Measurements from ENCODE around the gene SQOR. TPM values are rescaled to one million over a fixed set of nuclear protein-coding genes. Genes with fewer than 3 reads are reported as not detected.

Gene SQOR
- total RNA-seq, 1 experiment from 2014 or later = 76.1 TPM

DNA sequence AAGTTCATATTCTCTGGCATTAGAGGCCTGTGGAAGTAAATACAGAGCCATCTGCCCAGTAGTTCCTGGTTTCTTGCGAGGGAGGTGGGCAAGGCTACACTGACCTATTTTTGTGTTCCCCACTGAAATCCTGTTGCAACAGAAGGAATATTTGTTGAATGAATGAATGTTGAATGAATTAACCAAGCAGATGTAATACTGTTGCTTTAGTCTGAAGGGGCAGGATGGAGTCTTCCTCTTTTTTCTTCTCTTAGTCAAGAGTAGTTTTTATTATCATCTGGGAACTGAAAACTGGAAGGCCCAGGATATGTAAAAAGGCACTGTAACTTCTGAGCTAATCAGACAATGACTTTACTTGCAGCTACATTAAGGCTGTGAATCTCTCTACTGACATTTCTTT is 30.5 kb upstream of the SQOR start:
- DNase-seq = no peak
- Mint-ChIP-seq H3K27ac (ENCODE audit: unreplicated experiment) (no peak overlapping the region), H3K9me3 (ENCODE audit: low read depth, unreplicated experiment) (no peaks in the 10 kb centered on the region), H3K27me3 (ENCODE audit: unreplicated experiment) (no peaks in the 10 kb centered on the region), H3K4me1 (ENCODE audit: low read depth, unreplicated experiment) (no peaks in the 10 kb centered on the region), H3K4me3 (ENCODE audit: low read depth, unreplicated experiment) (no peak overlapping the region), H3K36me3 (ENCODE audit: insufficient read depth, unreplicated experiment) (peaks cover 6% of the 10 kb centered on the region)
- no TSS peak for BruUV-seq (replicated peaks)
- TF ChIP-seq, protein P1, sequence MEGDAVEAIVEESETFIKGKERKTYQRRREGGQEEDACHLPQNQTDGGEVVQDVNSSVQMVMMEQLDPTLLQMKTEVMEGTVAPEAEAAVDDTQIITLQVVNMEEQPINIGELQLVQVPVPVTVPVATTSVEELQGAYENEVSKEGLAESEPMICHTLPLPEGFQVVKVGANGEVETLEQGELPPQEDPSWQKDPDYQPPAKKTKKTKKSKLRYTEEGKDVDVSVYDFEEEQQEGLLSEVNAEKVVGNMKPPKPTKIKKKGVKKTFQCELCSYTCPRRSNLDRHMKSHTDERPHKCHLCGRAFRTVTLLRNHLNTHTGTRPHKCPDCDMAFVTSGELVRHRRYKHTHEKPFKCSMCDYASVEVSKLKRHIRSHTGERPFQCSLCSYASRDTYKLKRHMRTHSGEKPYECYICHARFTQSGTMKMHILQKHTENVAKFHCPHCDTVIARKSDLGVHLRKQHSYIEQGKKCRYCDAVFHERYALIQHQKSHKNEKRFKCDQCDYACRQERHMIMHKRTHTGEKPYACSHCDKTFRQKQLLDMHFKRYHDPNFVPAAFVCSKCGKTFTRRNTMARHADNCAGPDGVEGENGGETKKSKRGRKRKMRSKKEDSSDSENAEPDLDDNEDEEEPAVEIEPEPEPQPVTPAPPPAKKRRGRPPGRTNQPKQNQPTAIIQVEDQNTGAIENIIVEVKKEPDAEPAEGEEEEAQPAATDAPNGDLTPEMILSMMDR (IDR thresholded peaks at IDR 0.05; ENCODE audit: unreplicated experiment) = no peak
- CTCF ChIA-PET = no interaction called here
- intact Hi-C loops (cut with micrococcal nuclease; ENCODE audit: unreplicated experiment) = no loop called here

DNA sequence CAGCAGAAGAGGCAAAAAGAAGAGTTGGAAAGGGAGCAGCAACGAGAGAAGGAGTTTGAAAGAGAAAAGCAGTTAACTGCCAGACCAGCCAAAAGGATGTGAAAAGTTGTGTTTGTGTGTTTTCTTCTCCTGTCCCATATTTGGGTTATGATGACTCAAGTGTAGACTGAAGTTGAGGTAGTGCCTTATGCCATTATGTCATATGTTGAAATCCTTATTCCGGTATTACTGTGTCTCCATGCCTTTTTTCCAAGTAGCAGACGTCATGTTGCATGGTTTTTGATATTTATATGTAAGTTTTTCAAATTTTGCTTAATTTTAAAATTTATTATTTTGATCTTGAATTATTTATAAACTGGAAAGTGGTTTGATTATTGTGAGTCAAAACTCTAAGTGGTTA is 28.4 kb upstream of the SQOR start:
- Mint-ChIP-seq H3K36me3 (ENCODE audit: insufficient read depth, unreplicated experiment) (peaks cover 6% of the 10 kb centered on the region), H3K9me3 (ENCODE audit: low read depth, unreplicated experiment) (no peaks in the 10 kb centered on the region), H3K27ac (ENCODE audit: unreplicated experiment) (no peak overlapping the region), H3K27me3 (ENCODE audit: unreplicated experiment) (no peaks in the 10 kb centered on the region), H3K4me3 (ENCODE audit: low read depth, unreplicated experiment) (no peak overlapping the region), H3K4me1 (ENCODE audit: low read depth, unreplicated experiment) (no peaks in the 10 kb centered on the region)
- TF ChIP-seq, protein P1 (IDR thresholded peaks at IDR 0.05; ENCODE audit: unreplicated experiment) = no peak
- BruUV-seq (replicated peaks) = no TSS peak
- intact Hi-C loops (cut with micrococcal nuclease; ENCODE audit: unreplicated experiment) = no loop called here
- DNase-seq = no peak
- CTCF ChIA-PET = no interaction called here

DNA sequence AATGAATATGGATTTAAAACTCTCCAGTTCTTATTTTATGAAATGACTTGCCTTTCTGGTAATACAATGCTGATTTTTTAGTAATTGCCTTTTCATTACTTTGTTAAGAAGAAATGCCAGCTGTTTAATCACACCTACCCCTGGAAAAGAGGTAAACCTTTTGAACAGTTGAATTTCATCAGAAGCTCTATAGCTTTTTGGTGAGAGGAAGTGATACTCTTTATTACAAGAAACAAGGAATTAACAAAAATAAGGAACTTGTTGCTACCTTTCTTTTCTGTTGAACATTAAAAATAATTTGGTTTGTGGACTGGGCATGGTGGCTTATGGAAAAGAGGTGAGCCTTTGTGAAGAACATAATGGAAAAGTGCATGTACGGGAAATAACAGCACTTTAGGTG is 28.0 kb upstream of the SQOR start:
- no TSS peak for BruUV-seq (replicated peaks)
- H3K27ac Mint-ChIP-seq (ENCODE audit: unreplicated experiment) = no peak overlapping the region
- no peak overlapping the region for H3K4me3 Mint-ChIP-seq (ENCODE audit: low read depth, unreplicated experiment)
- H3K36me3 Mint-ChIP-seq (ENCODE audit: insufficient read depth, unreplicated experiment) = peaks cover 6% of the 10 kb centered on the region
- no peaks in the 10 kb centered on the region for H3K9me3 Mint-ChIP-seq (ENCODE audit: low read depth, unreplicated experiment)
- no peak for DNase-seq
- H3K27me3 Mint-ChIP-seq (ENCODE audit: unreplicated experiment) = no peaks in the 10 kb centered on the region
- intact Hi-C loops (cut with micrococcal nuclease; ENCODE audit: unreplicated experiment) = no loop called here
- CTCF ChIA-PET = no interaction called here
- no peaks in the 10 kb centered on the region for H3K4me1 Mint-ChIP-seq (ENCODE audit: low read depth, unreplicated experiment)
- TF ChIP-seq, protein P1 (IDR thresholded peaks at IDR 0.05; ENCODE audit: unreplicated experiment) = no peak

DNA sequence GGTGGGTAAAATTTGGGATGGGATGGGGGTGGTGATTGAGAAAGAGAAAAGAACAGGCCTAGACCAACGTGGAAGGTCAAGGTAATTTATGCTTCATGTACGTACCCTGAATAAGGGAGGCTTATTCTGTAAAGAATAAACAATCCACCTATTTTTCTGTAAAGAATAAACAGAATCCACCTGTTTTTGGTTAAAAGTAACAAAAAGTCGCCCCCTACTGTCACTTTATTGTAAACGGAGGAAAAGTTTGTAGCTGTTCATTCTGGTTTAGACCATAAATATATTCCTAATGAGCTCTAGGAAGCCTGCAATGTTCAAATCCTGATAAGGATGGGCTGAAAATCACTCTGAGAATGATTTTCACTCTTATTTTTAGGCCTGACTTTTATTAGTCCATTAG is 23.5 kb upstream of the SQOR start:
- H3K4me1 Mint-ChIP-seq (ENCODE audit: low read depth, unreplicated experiment) = no peaks in the 10 kb centered on the region

More for the DNA sequence above, 23.5 kb upstream of the SQOR start:
- TF ChIP-seq, protein P1 (IDR thresholded peaks at IDR 0.05; ENCODE audit: unreplicated experiment) = no peak
- CTCF ChIA-PET = interaction anchor here (0.6 to 1.0 kb wide), 4 partner anchors 24 to 169 kb away, joined by 3 to 5 read pairs (median 4); partner anchors contain the start of gene BLOC1S6
- no peaks in the 10 kb centered on the region for H3K9me3 Mint-ChIP-seq (ENCODE audit: low read depth, unreplicated experiment)
- no peak overlapping the region for H3K27ac Mint-ChIP-seq (ENCODE audit: unreplicated experiment)
- H3K27me3 Mint-ChIP-seq (ENCODE audit: unreplicated experiment) = no peaks in the 10 kb centered on the region
- DNase-seq = peak; percentile 14
- intact Hi-C loops (cut with micrococcal nuclease; ENCODE audit: unreplicated experiment) = loop anchor here (2.0 kb wide), 1 partner anchor 91 kb away; no protein-coding TSS in a partner anchor
- peaks cover under 1% of the 10 kb centered on the region for H3K36me3 Mint-ChIP-seq (ENCODE audit: insufficient read depth, unreplicated experiment)
- BruUV-seq (replicated peaks) = no TSS peak
- H3K4me3 Mint-ChIP-seq (ENCODE audit: low read depth, unreplicated experiment) = no peak overlapping the region

Measured in Calu3 (cell line).